Inflammatory macrophage treated with lipopolysaccharide for 4 hours (primary cell): ENCODE results near the gene SH2B3.

ENCODE experiments used
- DNase-seq: peaks from one replicate; pipeline ENCODE4 v3.0.0-alpha.2; 2020

Gene SH2B3

GRCh38 chr12:111429828-111430432 is 24.2 kb downstream of the SH2B3 start:
- no peak for DNase-seq

GRCh38 chr12:111430433-111431353 is 25.0 kb downstream of the SH2B3 start:
- peak; percentile 79 for DNase-seq

GRCh38 chr12:111431772-111432171 is 26.0 kb downstream of the SH2B3 start:
- DNase-seq = no peak

GRCh38 chr12:111434049-111434448 is 28.3 kb downstream of the SH2B3 start:
- no peak for DNase-seq

- peak; percentile 36 for DNase-seq
These were observed 29.1 kb downstream of the SH2B3 start for GRCh38 chr12:111434680-111435338.

- no peak for DNase-seq
These were observed 30.0 kb downstream of the SH2B3 start for GRCh38 chr12:111435661-111436201.

- DNase-seq = no peak
These were observed 30.5 kb downstream of the SH2B3 start for GRCh38 chr12:111436266-111436665.

- DNase-seq = no peak
These were observed 31.1 kb downstream of the SH2B3 start for GRCh38 chr12:111436811-111437210.

GRCh38 chr12:111437816-111438454 is 32.2 kb downstream of the SH2B3 start:
- DNase-seq = peak; percentile 93

- DNase-seq = peak; percentile 35
These were observed 32.8 kb downstream of the SH2B3 start for GRCh38 chr12:111438481-111438880.

GRCh38 chr12:111439657-111440151 is 34.0 kb downstream of the SH2B3 start:
- no peak for DNase-seq

GRCh38 chr12:111440152-111440551 is 34.4 kb downstream of the SH2B3 start:
- peak; percentile 38 for DNase-seq

- DNase-seq = no peak
These were observed 34.9 kb downstream of the SH2B3 start for GRCh38 chr12:111440631-111441030.

- no peak for DNase-seq
These were observed 35.6 kb downstream of the SH2B3 start for GRCh38 chr12:111441107-111441928.

- no peak for DNase-seq
These were observed 36.8 kb downstream of the SH2B3 start for GRCh38 chr12:111442301-111443045.

GRCh38 chr12:111443086-111443485 is 37.4 kb downstream of the SH2B3 start:
- DNase-seq = no peak

- peak; percentile 95 for DNase-seq
These were observed 37.9 kb downstream of the SH2B3 start for GRCh38 chr12:111443586-111443985.

GRCh38 chr12:111444314-111444924 is 38.7 kb downstream of the SH2B3 start:
- no peak for DNase-seq

GRCh38 chr12:111444925-111445725 is 39.4 kb downstream of the SH2B3 start:
- peak; percentile 97 for DNase-seq
